ENCODE results near the gene PJVK. TPM values are rescaled to one million over a fixed set of nuclear protein-coding genes. Genes with fewer than 3 reads are reported as not detected.

Gene PJVK
- total and polyA plus RNA-seq, 2 donors: 2.8 to 10.9 TPM

GRCh38 chr2:178479758-178480226 is 28.6 kb downstream of the PJVK start:
- 23% methylated on average over 19 of the region's 19 CpGs for WGBS
- Histone ChIP-seq H3K27ac (ENCODE audit: low read depth) (peak overlapping the region; percentile 39), H3K4me1 (ENCODE audit: insufficient read depth) (peaks cover under 1% of the 10 kb centered on the region), H3K4me3 (ENCODE audit: low read depth, low read length) (peak overlapping the region; percentile 76), H3K36me3 (ENCODE audit: insufficient read depth) (no peaks in the 10 kb centered on the region)
- no peak for DNase-seq (ENCODE audit: extremely low spot score)

GRCh38 chr2:178480227-178481181 is 29.3 kb downstream of the PJVK start, which contains the start of gene PLEKHA3:
Gene PLEKHA3 (plus strand): TSS chr2:178480457. CDS start chr2:178480870, 413 bp downstream.
- H3K4me1 ChIP-seq (ENCODE audit: insufficient read depth): peaks cover 1% of the 10 kb centered on the region
- peak within 1 kb of the TSS; percentile 73 for H3K27ac ChIP-seq (ENCODE audit: low read depth)
- H3K4me3 ChIP-seq (ENCODE audit: low read depth, low read length): peak within 1 kb of the TSS; percentile 76
- peak; percentile 78 for DNase-seq (ENCODE audit: extremely low spot score)
- WGBS: under 1% methylated on average over 85 of the region's 92 CpGs
- H3K36me3 ChIP-seq (ENCODE audit: insufficient read depth): no peaks in the 10 kb centered on the region

- peaks cover 1% of the 10 kb centered on the region for H3K4me1 ChIP-seq (ENCODE audit: insufficient read depth)
- WGBS: 85% methylated on average over 4 of the region's 4 CpGs
- no peak overlapping the region for H3K27ac ChIP-seq (ENCODE audit: low read depth)
- H3K36me3 ChIP-seq (ENCODE audit: insufficient read depth): no peaks in the 10 kb centered on the region
- DNase-seq (ENCODE audit: extremely low spot score): no peak
- no peak overlapping the region for H3K4me3 ChIP-seq (ENCODE audit: low read depth, low read length)
Measured at GRCh38 chr2:178482437-178482836, 31.3 kb downstream of the PJVK start.

GRCh38 chr2:178484245-178485041 is 33.3 kb downstream of the PJVK start:
- 53% methylated on average over 6 of the region's 6 CpGs for WGBS
- Histone ChIP-seq H3K36me3 (ENCODE audit: insufficient read depth) (no peaks in the 10 kb centered on the region), H3K4me1 (ENCODE audit: insufficient read depth) (peaks cover 1% of the 10 kb centered on the region), H3K4me3 (ENCODE audit: low read depth, low read length) (no peak overlapping the region), H3K27ac (ENCODE audit: low read depth) (no peak overlapping the region)
- no peak for DNase-seq (ENCODE audit: extremely low spot score)

- no peak overlapping the region for H3K4me3 ChIP-seq (ENCODE audit: low read depth, low read length)
Measured at GRCh38 chr2:178485356-178485755, 34.2 kb downstream of the PJVK start.

GRCh38 chr2:178491612-178492011 is 40.4 kb downstream of the PJVK start:
- H3K36me3 ChIP-seq (ENCODE audit: insufficient read depth): peaks cover 3% of the 10 kb centered on the region
- 95% methylated on average over 6 of the region's 6 CpGs for WGBS

More at GRCh38 chr2:178485356-178485755, 34.2 kb downstream of the PJVK start:
- H3K4me1 ChIP-seq (ENCODE audit: insufficient read depth): peaks cover 1% of the 10 kb centered on the region
- no peak for DNase-seq (ENCODE audit: extremely low spot score)
- WGBS: 70% methylated on average over 3 of the region's 3 CpGs
- no peaks in the 10 kb centered on the region for H3K36me3 ChIP-seq (ENCODE audit: insufficient read depth)
- H3K27ac ChIP-seq (ENCODE audit: low read depth): no peak overlapping the region

GRCh38 chr2:178496049-178496448 is 44.9 kb downstream of the PJVK start:
- Histone ChIP-seq H3K4me3 (ENCODE audit: low read depth, low read length) (no peak overlapping the region), H3K36me3 (ENCODE audit: insufficient read depth) (peaks cover 9% of the 10 kb centered on the region), H3K4me1 (ENCODE audit: insufficient read depth) (no peaks in the 10 kb centered on the region), H3K27ac (ENCODE audit: low read depth) (no peak overlapping the region)
- 72% methylated on average over 4 of the region's 4 CpGs for WGBS
- DNase-seq (ENCODE audit: extremely low spot score): no peak

More at GRCh38 chr2:178491612-178492011, 40.4 kb downstream of the PJVK start:
- no peak overlapping the region for H3K4me3 ChIP-seq (ENCODE audit: low read depth, low read length)
- H3K4me1 ChIP-seq (ENCODE audit: insufficient read depth): no peaks in the 10 kb centered on the region
- no peak for DNase-seq (ENCODE audit: extremely low spot score)
- H3K27ac ChIP-seq (ENCODE audit: low read depth): no peak overlapping the region

GRCh38 chr2:178498137-178498536 is 47.0 kb downstream of the PJVK start:
- Histone ChIP-seq H3K4me3 (ENCODE audit: low read depth, low read length) (no peak overlapping the region), H3K36me3 (ENCODE audit: insufficient read depth) (peaks cover 11% of the 10 kb centered on the region), H3K4me1 (ENCODE audit: insufficient read depth) (no peaks in the 10 kb centered on the region), H3K27ac (ENCODE audit: low read depth) (no peak overlapping the region)
- no peak for DNase-seq (ENCODE audit: extremely low spot score)

GRCh38 chr2:178499640-178500039 is 48.5 kb downstream of the PJVK start:
- Histone ChIP-seq H3K27ac (ENCODE audit: low read depth) (no peak overlapping the region), H3K4me1 (ENCODE audit: insufficient read depth) (no peaks in the 10 kb centered on the region), H3K36me3 (ENCODE audit: insufficient read depth) (peaks cover 11% of the 10 kb centered on the region), H3K4me3 (ENCODE audit: low read depth, low read length) (no peak overlapping the region)
- WGBS: 98% methylated on average over 3 of the region's 3 CpGs
- no peak for DNase-seq (ENCODE audit: extremely low spot score)

- Histone ChIP-seq H3K4me1 (ENCODE audit: insufficient read depth) (no peaks in the 10 kb centered on the region), H3K27ac (ENCODE audit: low read depth) (no peak overlapping the region), H3K36me3 (ENCODE audit: insufficient read depth) (peaks cover 4% of the 10 kb centered on the region), H3K4me3 (ENCODE audit: low read depth, low read length) (no peak overlapping the region)
- no peak for DNase-seq (ENCODE audit: extremely low spot score)
- WGBS: 96% methylated on average over 4 of the region's 4 CpGs
Measured at GRCh38 chr2:178502751-178503150, 51.6 kb downstream of the PJVK start.

GRCh38 chr2:178506101-178506500 is 54.9 kb downstream of the PJVK start:
- no peak for DNase-seq (ENCODE audit: extremely low spot score)
- H3K36me3 ChIP-seq (ENCODE audit: insufficient read depth): peaks cover 2% of the 10 kb centered on the region
- WGBS: 96% methylated on average over 1 of the region's 1 CpG
- H3K4me3 ChIP-seq (ENCODE audit: low read depth, low read length): no peak overlapping the region
- no peaks in the 10 kb centered on the region for H3K4me1 ChIP-seq (ENCODE audit: insufficient read depth)
- H3K27ac ChIP-seq (ENCODE audit: low read depth): no peak overlapping the region

GRCh38 chr2:178506524-178506923 is 55.3 kb downstream of the PJVK start:
- H3K27ac ChIP-seq (ENCODE audit: low read depth): no peak overlapping the region
- WGBS: 93% methylated on average over 2 of the region's 2 CpGs
- H3K4me3 ChIP-seq (ENCODE audit: low read depth, low read length): no peak overlapping the region
- H3K36me3 ChIP-seq (ENCODE audit: insufficient read depth): peaks cover 2% of the 10 kb centered on the region
- no peaks in the 10 kb centered on the region for H3K4me1 ChIP-seq (ENCODE audit: insufficient read depth)
- no peak for DNase-seq (ENCODE audit: extremely low spot score)

GRCh38 chr2:178506949-178507348 is 55.8 kb downstream of the PJVK start:
- DNase-seq (ENCODE audit: extremely low spot score): no peak
- peaks cover 2% of the 10 kb centered on the region for H3K36me3 ChIP-seq (ENCODE audit: insufficient read depth)
- H3K4me3 ChIP-seq (ENCODE audit: low read depth, low read length): no peak overlapping the region
- 90% methylated on average over 1 of the region's 1 CpG for WGBS
- H3K4me1 ChIP-seq (ENCODE audit: insufficient read depth): no peaks in the 10 kb centered on the region
- H3K27ac ChIP-seq (ENCODE audit: low read depth): no peak overlapping the region

Measured in urinary bladder (tissue), 4 donors.